Measurements from ENCODE around the gene KDM7A.

DNA sequence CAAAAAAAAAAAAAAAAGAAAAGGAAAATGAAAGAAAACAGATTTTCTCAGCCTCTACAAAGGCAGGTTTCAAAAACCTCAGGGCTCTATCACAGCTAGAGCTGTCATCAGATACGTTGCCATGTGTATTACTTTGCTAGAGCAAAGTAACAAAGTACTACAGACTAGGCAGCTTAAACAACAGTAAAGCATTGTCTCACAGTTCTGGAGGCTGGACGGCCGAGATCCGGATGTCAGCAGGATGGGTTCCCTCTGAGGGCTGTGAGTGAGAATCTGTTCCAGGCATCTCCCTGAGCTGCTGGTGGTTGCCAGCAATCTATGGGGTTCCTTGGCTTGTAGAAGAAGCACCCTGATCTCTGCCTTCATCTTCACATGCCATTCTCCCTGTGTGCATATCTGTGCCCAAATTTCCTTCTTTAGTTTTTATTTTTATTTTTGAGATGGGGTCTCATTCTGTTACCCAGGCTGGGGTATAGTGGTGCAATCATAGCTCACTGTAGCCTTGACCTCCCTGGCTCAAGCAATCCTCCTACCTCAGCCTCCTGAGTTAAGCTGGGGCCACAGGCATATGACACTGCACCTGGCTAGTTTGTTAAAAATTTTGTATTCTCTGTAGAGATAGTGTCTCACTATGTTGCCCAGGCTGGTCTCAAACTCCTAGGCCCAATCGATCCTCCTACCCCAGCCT lies 48.9 kb upstream of the KDM7A start:
- no peak for TF ChIP-seq CBFB (CRISPR knock-in tag; IDR thresholded peaks at IDR 0.05; ENCODE audit: low read depth)
- TF ChIP-seq, protein P1, sequence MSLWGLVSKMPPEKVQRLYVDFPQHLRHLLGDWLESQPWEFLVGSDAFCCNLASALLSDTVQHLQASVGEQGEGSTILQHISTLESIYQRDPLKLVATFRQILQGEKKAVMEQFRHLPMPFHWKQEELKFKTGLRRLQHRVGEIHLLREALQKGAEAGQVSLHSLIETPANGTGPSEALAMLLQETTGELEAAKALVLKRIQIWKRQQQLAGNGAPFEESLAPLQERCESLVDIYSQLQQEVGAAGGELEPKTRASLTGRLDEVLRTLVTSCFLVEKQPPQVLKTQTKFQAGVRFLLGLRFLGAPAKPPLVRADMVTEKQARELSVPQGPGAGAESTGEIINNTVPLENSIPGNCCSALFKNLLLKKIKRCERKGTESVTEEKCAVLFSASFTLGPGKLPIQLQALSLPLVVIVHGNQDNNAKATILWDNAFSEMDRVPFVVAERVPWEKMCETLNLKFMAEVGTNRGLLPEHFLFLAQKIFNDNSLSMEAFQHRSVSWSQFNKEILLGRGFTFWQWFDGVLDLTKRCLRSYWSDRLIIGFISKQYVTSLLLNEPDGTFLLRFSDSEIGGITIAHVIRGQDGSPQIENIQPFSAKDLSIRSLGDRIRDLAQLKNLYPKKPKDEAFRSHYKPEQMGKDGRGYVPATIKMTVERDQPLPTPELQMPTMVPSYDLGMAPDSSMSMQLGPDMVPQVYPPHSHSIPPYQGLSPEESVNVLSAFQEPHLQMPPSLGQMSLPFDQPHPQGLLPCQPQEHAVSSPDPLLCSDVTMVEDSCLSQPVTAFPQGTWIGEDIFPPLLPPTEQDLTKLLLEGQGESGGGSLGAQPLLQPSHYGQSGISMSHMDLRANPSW (CRISPR knock-in tag; conservative IDR thresholded peaks at IDR 0.05; ENCODE audit: low read depth): no peak
- TF ChIP-seq, protein P2, sequence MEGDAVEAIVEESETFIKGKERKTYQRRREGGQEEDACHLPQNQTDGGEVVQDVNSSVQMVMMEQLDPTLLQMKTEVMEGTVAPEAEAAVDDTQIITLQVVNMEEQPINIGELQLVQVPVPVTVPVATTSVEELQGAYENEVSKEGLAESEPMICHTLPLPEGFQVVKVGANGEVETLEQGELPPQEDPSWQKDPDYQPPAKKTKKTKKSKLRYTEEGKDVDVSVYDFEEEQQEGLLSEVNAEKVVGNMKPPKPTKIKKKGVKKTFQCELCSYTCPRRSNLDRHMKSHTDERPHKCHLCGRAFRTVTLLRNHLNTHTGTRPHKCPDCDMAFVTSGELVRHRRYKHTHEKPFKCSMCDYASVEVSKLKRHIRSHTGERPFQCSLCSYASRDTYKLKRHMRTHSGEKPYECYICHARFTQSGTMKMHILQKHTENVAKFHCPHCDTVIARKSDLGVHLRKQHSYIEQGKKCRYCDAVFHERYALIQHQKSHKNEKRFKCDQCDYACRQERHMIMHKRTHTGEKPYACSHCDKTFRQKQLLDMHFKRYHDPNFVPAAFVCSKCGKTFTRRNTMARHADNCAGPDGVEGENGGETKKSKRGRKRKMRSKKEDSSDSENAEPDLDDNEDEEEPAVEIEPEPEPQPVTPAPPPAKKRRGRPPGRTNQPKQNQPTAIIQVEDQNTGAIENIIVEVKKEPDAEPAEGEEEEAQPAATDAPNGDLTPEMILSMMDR (IDR thresholded peaks at IDR 0.05): no peak
- TF ChIP-seq, protein P3, sequence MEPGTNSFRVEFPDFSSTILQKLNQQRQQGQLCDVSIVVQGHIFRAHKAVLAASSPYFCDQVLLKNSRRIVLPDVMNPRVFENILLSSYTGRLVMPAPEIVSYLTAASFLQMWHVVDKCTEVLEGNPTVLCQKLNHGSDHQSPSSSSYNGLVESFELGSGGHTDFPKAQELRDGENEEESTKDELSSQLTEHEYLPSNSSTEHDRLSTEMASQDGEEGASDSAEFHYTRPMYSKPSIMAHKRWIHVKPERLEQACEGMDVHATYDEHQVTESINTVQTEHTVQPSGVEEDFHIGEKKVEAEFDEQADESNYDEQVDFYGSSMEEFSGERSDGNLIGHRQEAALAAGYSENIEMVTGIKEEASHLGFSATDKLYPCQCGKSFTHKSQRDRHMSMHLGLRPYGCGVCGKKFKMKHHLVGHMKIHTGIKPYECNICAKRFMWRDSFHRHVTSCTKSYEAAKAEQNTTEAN (CRISPR knock-in tag; IDR thresholded peaks at IDR 0.05): no peak
- TF ChIP-seq ZNF423 (CRISPR knock-in tag; IDR thresholded peaks at IDR 0.05): no peak
- TF ChIP-seq, protein P4, sequence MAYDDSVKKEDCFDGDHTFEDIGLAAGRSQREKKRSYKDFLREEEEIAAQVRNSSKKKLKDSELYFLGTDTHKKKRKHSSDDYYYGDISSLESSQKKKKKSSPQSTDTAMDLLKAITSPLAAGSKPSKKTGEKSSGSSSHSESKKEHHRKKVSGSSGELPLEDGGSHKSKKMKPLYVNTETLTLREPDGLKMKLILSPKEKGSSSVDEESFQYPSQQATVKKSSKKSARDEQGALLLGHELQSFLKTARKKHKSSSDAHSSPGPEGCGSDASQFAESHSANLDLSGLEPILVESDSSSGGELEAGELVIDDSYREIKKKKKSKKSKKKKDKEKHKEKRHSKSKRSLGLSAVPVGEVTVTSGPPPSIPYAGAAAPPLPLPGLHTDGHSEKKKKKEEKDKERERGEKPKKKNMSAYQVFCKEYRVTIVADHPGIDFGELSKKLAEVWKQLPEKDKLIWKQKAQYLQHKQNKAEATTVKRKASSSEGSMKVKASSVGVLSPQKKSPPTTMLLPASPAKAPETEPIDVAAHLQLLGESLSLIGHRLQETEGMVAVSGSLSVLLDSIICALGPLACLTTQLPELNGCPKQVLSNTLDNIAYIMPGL (CRISPR knock-in tag; IDR thresholded peaks at IDR 0.05): no peak
